Endothelial cell of umbilical vein (primary cell): ENCODE results near the gene SCO2. TPM values are rescaled to one million over a fixed set of nuclear protein-coding genes. Genes with fewer than 3 reads are reported as not detected.

Experiments
- BruUV-seq: library from RNA; stranded (reverse); fragments of 400-500 nt; replicated peaks from 2 replicates; lab custom pipeline; 2021; lab: Mats Ljungman, UMichigan
- CTCF ChIA-PET: fragments of 300-600, 350-600 bp; sonication (Branson Sonifier 250); formaldehyde crosslinking; loops from one replicate; lab custom pipeline; 2021; ENCODE audit warnings: antibody characterized with exemption, inconsistent platforms; lab: Charles Lee
- POLR2A ChIA-PET: fragments of 300-600, 350-600 bp; sonication (Branson Sonifier 250); formaldehyde crosslinking; loops from one replicate; lab custom pipeline; 2021; ENCODE audit warnings: antibody characterized with exemption, inconsistent platforms; lab: Charles Lee
- DNase-seq: peaks from one replicate; pipeline ENCODE4 v3.0.0-alpha.2; 2011; ENCODE audit warnings: low read depth, low spot score
- FAIRE-seq: peaks from 2 replicates; lab custom pipeline; 2011; peaks lifted over from hg19 to GRCh38; lab: Jason Lieb, UNC
- H2AFZ ChIP-seq: 2 replicates; pipeline ENCODE4 v1.6.0; 2012; ENCODE audit warnings: low read depth, low read length, control low read depth, inconsistent platforms
- H3K27ac ChIP-seq: 2 replicates; pipeline ENCODE4 v1.5.1; 2011; ENCODE audit warnings: low read depth, mild to moderate bottlenecking, control low read depth, low read length, moderate library complexity; ENCODE audit not compliant: insufficient read depth
- H3K27me3 ChIP-seq, 2 experiments: 2 replicates each; pipeline versions ENCODE4 v1.6.0 to v1.6.1; 2011; ENCODE audit warnings: low read length in 2 of 2, mixed read lengths in 1 of 2; ENCODE audit not compliant: control insufficient read depth in 2 of 2, insufficient read depth in 2 of 2
- H3K36me3 ChIP-seq, 2 experiments: 2 replicates in 1 of 2; 3 replicates in 1 of 2; pipeline ENCODE4 v1.5.1; 2011; ENCODE audit warnings: low read length in 2 of 2, mild to moderate bottlenecking in 1 of 2, moderate library complexity in 1 of 2; ENCODE audit not compliant: control insufficient read depth in 2 of 2, insufficient read depth in 2 of 2; ENCODE audit errors: extremely low read depth in 1 of 2
- H3K4me1 ChIP-seq: 3 replicates; pipeline ENCODE4 v1.5.1; 2011; ENCODE audit warnings: mild to moderate bottlenecking, low read length; ENCODE audit not compliant: control insufficient read depth, insufficient read depth; ENCODE audit errors: extremely low read depth
- H3K4me2 ChIP-seq: 2 replicates; pipeline ENCODE4 v1.6.1; 2011; ENCODE audit warnings: low read length, control low read depth, mixed read lengths; ENCODE audit not compliant: insufficient read depth
- H3K4me3 ChIP-seq, 3 experiments: fragments of 200-600 bp in 1 of 3; sonication (generic), shearing (Covaris generic) in 1 of 3; replicated peaks in 1 of 3; 2 replicates each; pipeline ENCODE4 v1.5.1; 2011 to 2016; ENCODE audit warnings: control low read depth in 3 of 3, low read length in 3 of 3, mild to moderate bottlenecking in 2 of 3, inconsistent platforms in 1 of 3, low read depth in 1 of 3, moderate library complexity in 1 of 3; ENCODE audit not compliant: insufficient read depth in 1 of 3
- H3K79me2 ChIP-seq: 2 replicates; pipeline ENCODE4 v1.6.0; 2012; ENCODE audit warnings: low read length, inconsistent platforms; ENCODE audit not compliant: control insufficient read depth, insufficient read depth
- H3K9ac ChIP-seq: replicated peaks from 2 replicates; pipeline ENCODE3; 2011; ENCODE audit warnings: low read length, control low read depth; ENCODE audit not compliant: insufficient read depth; ENCODE audit errors: extremely low read depth
- H3K9me1 ChIP-seq: replicated peaks from 3 replicates; pipeline ENCODE4 v1.6.0; 2011; ENCODE audit warnings: mild to moderate bottlenecking, low read length; ENCODE audit not compliant: control insufficient read depth, insufficient read depth; ENCODE audit errors: extremely low read depth
- H3K9me3 ChIP-seq: replicated peaks from 2 replicates; pipeline ENCODE4 v1.5.1; 2012; ENCODE audit warnings: low read length, inconsistent platforms; ENCODE audit not compliant: control insufficient read depth, insufficient read depth
- H4K20me1 ChIP-seq: replicated peaks from 2 replicates; pipeline ENCODE3; 2011; ENCODE audit warnings: mild to moderate bottlenecking, low read length; ENCODE audit not compliant: control insufficient read depth, insufficient read depth; ENCODE audit errors: extremely low read depth
- EZH2 ChIP-seq: IDR thresholded peaks from 2 replicates; pipeline ENCODE4 v1.6.1; 2012; ENCODE audit warnings: borderline replicate concordance, low read depth, mild to moderate bottlenecking, moderate library complexity, low read length, inconsistent platforms; ENCODE audit not compliant: severe bottlenecking
- FOS ChIP-seq: IDR thresholded peaks from 2 replicates; pipeline ENCODE4 v1.6.1; 2011; ENCODE audit warnings: mild to moderate bottlenecking, low read length, moderate library complexity, borderline replicate concordance; ENCODE audit not compliant: insufficient read depth
- GATA2 ChIP-seq: IDR thresholded peaks from 2 replicates; pipeline ENCODE4 v1.7.0; 2011; ENCODE audit warnings: low read depth, mild to moderate bottlenecking, moderate library complexity, mixed read lengths, low read length; ENCODE audit not compliant: insufficient read length, insufficient read depth
- JUN ChIP-seq: IDR thresholded peaks from 2 replicates; pipeline ENCODE4 v1.6.1; 2011; ENCODE audit warnings: borderline replicate concordance, low read depth; ENCODE audit not compliant: insufficient read length, insufficient read depth
- MYC ChIP-seq: IDR thresholded peaks from one replicate; pipeline ENCODE4 v1.6.1; 2011; ENCODE audit warnings: mild to moderate bottlenecking, low read depth, low read length
- POLR2A ChIP-seq: IDR thresholded peaks from 2 replicates; pipeline ENCODE4 v1.6.1; 2012; ENCODE audit warnings: low read depth, mild to moderate bottlenecking, control low read depth, low read length
- POLR2AphosphoS5 ChIP-seq: IDR thresholded peaks from 2 replicates; pipeline ENCODE4 v1.6.1; 2012; ENCODE audit warnings: low read depth, mild to moderate bottlenecking, control low read depth, low read length, moderate library complexity; ENCODE audit not compliant: insufficient read depth
- dilution Hi-C: fragments of 300-500 bp; cut with MboI; formaldehyde crosslinking; loops from one replicate; pipeline ENCODE4 v1.15.0; 2019; ENCODE audit warnings: low sequenced_read_pairs; ENCODE audit not compliant: extremely low pct_ligation_motif_present
- intact Hi-C: fragments of 100-400 bp; cut with micrococcal nuclease; formaldehyde crosslinking; loops from one replicate; pipeline ENCODE4 v1.10.0; 2022
- polyA plus RNA-seq, 4 experiments: library from polyadenylated mRNA; depleted of rRNA in 3 of 4; stranded (reverse) in 3 of 4; unstranded in 1 of 4; fragments of >200 nt; gene quantifications; 2 replicates each; pipeline versions ENCODE4 v1.2.1 to v1.2.3, GENCODE V29; 2011 to 2012; ENCODE audit warnings: missing spikeins in 1 of 4
- total RNA-seq: library from RNA; stranded (reverse); gene quantifications from 2 replicates; pipeline ENCODE4 v1.2.3, GENCODE V29; 2021
- TF ChIP-seq, protein P1 (sequence below): IDR thresholded peaks from 2 replicates; pipeline ENCODE4 v1.6.1; 2011; ENCODE audit not compliant: insufficient read depth, insufficient read length
- TF ChIP-seq, protein P2 (sequence below), 2 donors: IDR thresholded peaks; 1 replicate in 1 of 2; 2 replicates in 1 of 2; pipeline ENCODE4 v1.5.1; 2011; ENCODE audit warnings: low read length in 2 of 2, mild to moderate bottlenecking in 2 of 2, moderate library complexity in 2 of 2, control low read depth in 1 of 2, inconsistent platforms in 1 of 2, low read depth in 1 of 2; ENCODE audit not compliant: insufficient read depth in 1 of 2; ENCODE audit errors: extremely low read depth in 1 of 2

The SCO2 gene
- total and polyA plus RNA-seq, 2 donors (not counting 3 experiments of a cell fraction or from before 2014, with no cell fraction given): 3.5 to 3.7 TPM

DNA sequence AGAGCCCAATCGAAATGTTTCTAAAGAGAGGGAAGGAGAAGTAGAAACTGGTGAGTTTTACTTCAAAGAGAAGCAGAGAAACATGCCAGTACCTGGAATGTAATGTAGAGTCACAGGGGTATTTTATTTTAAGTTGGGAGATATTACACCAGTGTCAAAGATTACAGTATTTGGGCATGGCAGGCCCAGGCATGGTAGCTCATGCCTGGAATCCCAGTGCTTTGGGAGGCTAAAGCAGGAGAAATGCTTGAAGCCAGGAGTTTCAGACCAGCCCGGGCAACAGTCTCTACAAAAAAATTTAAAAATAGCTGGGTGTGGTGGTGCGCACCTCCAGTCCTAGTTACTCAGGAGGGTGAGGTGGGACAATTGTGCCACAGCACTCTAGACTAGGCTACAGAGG lies 34.6 kb upstream of the SCO2 start:
- Histone ChIP-seq H3K4me3 (no peak overlapping the region), H4K20me1 (no peaks in the 10 kb centered on the region), H2AFZ (no peak overlapping the region), H3K79me2 (no peaks in the 10 kb centered on the region), H3K9me3 (no peaks in the 10 kb centered on the region), H3K4me2 (no peak overlapping the region), H3K9ac (no peak overlapping the region), H3K4me1 (peaks cover 5% of the 10 kb centered on the region), H3K27me3 (peaks cover 16 to 18% of the 10 kb centered on the region in 2 experiments), H3K36me3 (no peaks in the 10 kb centered on the region), H3K9me1 (no peaks in the 10 kb centered on the region), H3K27ac (no peak overlapping the region)
- DNase-seq (no peak), FAIRE-seq (no peak)
- CTCF ChIA-PET: interaction anchor here (0.8 to 1.6 kb wide), 5 partner anchors 9 to 61 kb away, joined by 3 to 5 read pairs (median 3); partner anchors contain the start of gene SCO2
- BruUV-seq: no TSS peak
- no peak for TF ChIP-seq FOS
- TF ChIP-seq, protein P1, sequence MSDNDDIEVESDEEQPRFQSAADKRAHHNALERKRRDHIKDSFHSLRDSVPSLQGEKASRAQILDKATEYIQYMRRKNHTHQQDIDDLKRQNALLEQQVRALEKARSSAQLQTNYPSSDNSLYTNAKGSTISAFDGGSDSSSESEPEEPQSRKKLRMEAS: no peak
- no peak for TF ChIP-seq MYC
- no peak for TF ChIP-seq POLR2A
- TF ChIP-seq POLR2AphosphoS5: no peak
- no peak for TF ChIP-seq GATA2
- no peak for TF ChIP-seq EZH2
- TF ChIP-seq JUN: no peak
- TF ChIP-seq, protein P2, sequence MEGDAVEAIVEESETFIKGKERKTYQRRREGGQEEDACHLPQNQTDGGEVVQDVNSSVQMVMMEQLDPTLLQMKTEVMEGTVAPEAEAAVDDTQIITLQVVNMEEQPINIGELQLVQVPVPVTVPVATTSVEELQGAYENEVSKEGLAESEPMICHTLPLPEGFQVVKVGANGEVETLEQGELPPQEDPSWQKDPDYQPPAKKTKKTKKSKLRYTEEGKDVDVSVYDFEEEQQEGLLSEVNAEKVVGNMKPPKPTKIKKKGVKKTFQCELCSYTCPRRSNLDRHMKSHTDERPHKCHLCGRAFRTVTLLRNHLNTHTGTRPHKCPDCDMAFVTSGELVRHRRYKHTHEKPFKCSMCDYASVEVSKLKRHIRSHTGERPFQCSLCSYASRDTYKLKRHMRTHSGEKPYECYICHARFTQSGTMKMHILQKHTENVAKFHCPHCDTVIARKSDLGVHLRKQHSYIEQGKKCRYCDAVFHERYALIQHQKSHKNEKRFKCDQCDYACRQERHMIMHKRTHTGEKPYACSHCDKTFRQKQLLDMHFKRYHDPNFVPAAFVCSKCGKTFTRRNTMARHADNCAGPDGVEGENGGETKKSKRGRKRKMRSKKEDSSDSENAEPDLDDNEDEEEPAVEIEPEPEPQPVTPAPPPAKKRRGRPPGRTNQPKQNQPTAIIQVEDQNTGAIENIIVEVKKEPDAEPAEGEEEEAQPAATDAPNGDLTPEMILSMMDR (IDR thresholded peaks at IDR 0.05; ENCODE audit: extremely low read depth in 1 of 2, insufficient read depth in 1 of 2, low read depth in 1 of 2, low read length in 2 of 2): no peak
- intact Hi-C loops: loop anchor here (2.0 kb wide), 1 partner anchor 15 kb away; the partner anchor contains the start of gene KLHDC7B
- POLR2A ChIA-PET: no interaction called here
- dilution Hi-C loops: no loop called here
